ENCODE measurements around the gene MEX3D.
"Not testable (repeated sequence)": the region's sequence is repeated elsewhere in the genome, so short reads cannot be mapped to it uniquely, and the experiment has no call there.

MEX3D gene

DNA sequence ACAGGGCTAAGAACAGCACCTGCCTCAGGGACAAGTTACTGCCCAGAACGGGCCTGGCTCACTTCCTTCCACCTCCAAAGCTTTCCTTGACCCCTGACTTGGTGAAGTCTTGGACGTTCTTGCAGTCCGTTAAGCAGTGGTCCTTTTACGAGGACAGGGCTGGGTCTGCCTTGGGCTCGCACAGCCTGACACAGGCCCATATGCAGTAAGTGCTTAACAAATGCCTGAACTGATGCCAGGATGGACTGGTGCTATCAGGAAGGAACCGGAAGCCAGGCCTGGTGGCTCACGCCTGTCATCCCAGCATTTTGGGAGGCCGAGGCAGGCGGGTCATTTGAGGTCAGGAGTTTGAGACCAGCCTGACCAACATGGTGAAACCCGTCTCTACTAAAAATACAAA is 46.1 kb downstream of the MEX3D start:
- no peaks in the 10 kb centered on the region for H3K9me3 ChIP-seq (ENCODE audit: insufficient read depth, low read depth, low read length)
- no peaks in the 10 kb centered on the region for H3K4me1 ChIP-seq (ENCODE audit: insufficient read depth, low read length)
- 83% methylated on average over 9 of the region's 10 CpGs for WGBS
- no peak overlapping the region for H3K27ac ChIP-seq (ENCODE audit: low read depth, low read length)
- peaks cover 43% of the 10 kb centered on the region for H3K27me3 ChIP-seq (ENCODE audit: insufficient read depth, low read length)
- no peak overlapping the region for H3K4me3 ChIP-seq (ENCODE audit: low read length)
- H3K9ac ChIP-seq (ENCODE audit: low read depth, low read length) = no peak overlapping the region
- no peaks in the 10 kb centered on the region for H3K36me3 ChIP-seq (ENCODE audit: insufficient read depth, low read length)

DNA sequence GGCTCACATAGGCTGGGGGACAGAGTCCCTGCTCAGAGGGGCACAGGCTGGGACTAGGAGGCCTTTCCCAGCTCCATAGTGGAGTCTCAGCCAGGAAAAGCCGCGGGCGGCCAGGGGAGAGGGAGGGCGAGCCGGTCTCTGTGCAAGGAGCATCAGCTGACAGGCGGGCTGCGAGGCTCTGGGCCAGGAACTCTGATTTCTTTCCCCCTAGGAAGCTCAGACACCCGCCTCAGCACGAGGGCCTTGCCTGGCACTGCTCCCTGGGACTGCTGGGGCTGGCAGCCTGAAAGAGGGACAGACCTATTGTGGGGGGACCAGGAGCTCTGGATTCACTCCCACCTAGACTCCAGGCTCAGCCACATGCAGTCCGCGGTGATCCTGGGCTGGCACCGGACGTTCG is 46.5 kb downstream of the MEX3D start:
- Histone ChIP-seq H3K36me3 (ENCODE audit: insufficient read depth, low read length) (no peaks in the 10 kb centered on the region), H3K4me3 (ENCODE audit: low read length) (no peak overlapping the region), H3K4me1 (ENCODE audit: insufficient read depth, low read length) (no peaks in the 10 kb centered on the region), H3K9me3 (ENCODE audit: insufficient read depth, low read depth, low read length) (no peaks in the 10 kb centered on the region), H3K27ac (ENCODE audit: low read depth, low read length) (no peak overlapping the region), H3K9ac (ENCODE audit: low read depth, low read length) (no peak overlapping the region), H3K27me3 (ENCODE audit: insufficient read depth, low read length) (peaks cover 43% of the 10 kb centered on the region)
- 79% methylated on average over 14 of the region's 14 CpGs for WGBS

DNA sequence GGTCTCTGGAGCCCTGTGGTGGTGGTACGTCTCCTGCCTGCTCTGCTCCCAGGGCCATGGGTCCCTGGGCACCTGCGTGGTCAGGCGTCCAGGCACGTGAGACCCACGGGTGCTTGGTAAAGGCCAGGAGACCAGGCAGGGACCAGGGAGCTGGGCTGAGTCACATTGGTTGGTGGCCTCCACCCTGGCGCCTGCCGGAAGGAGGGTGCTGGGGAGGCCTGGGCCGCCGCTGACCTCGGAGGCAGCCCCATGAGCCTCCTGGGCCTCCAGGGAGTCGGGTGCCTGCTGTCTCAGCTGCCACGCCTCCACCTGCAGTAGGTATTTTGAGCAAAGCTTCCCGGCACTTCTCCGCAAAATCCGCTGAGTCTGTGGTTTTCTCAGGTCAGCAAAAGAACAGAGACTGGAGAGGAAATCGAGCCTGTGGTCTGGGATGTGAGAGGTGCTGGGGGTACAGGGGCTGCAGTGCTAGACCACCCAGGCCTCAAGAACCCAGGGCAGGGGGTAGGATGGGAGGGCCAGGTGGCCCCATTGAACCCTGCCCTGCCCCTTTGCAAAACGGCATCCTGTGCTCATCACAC is 47.8 kb downstream of the MEX3D start:
- Histone ChIP-seq H3K4me1 (ENCODE audit: insufficient read depth, low read length) (no peaks in the 10 kb centered on the region), H3K4me3 (ENCODE audit: low read length) (no peak overlapping the region), H3K9me3 (ENCODE audit: insufficient read depth, low read depth, low read length) (no peaks in the 10 kb centered on the region), H3K36me3 (ENCODE audit: insufficient read depth, low read length) (no peaks in the 10 kb centered on the region), H3K27ac (ENCODE audit: low read depth, low read length) (no peak overlapping the region), H3K9ac (ENCODE audit: low read depth, low read length) (no peak overlapping the region), H3K27me3 (ENCODE audit: insufficient read depth, low read length) (peaks cover 38% of the 10 kb centered on the region)
- WGBS = 84% methylated on average over 17 of the region's 17 CpGs

DNA sequence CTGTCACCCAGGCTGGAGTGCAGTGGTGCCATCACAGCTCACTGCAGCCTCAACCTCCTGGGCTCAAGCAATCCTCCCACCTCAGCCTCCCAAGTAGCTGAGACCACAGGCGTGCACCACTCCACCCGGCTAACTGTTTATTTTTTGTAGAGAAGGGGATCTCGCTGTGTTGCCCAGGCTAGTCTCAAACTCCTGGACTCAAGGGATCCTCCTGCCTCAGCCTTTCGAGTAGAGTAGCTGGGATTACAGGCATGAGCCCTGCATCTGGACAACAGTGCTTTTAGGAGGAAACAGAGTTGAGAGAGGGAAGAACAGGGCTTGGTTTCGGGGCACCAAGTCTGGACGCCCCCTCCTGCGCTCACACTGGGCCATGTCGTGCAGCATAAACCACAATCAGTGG is 48.3 kb downstream of the MEX3D start:
- peaks cover 38% of the 10 kb centered on the region for H3K27me3 ChIP-seq (ENCODE audit: insufficient read depth, low read length)
- WGBS = 90% methylated on average over 8 of the region's 8 CpGs
- H3K4me3 ChIP-seq (ENCODE audit: low read length); H3K36me3 ChIP-seq (ENCODE audit: insufficient read depth, low read length); H3K27ac ChIP-seq (ENCODE audit: low read depth, low read length); H3K9me3 ChIP-seq (ENCODE audit: insufficient read depth, low read depth, low read length); H3K9ac ChIP-seq (ENCODE audit: low read depth, low read length); H3K4me1 ChIP-seq (ENCODE audit: insufficient read depth, low read length): not testable (repeated sequence)

DNA sequence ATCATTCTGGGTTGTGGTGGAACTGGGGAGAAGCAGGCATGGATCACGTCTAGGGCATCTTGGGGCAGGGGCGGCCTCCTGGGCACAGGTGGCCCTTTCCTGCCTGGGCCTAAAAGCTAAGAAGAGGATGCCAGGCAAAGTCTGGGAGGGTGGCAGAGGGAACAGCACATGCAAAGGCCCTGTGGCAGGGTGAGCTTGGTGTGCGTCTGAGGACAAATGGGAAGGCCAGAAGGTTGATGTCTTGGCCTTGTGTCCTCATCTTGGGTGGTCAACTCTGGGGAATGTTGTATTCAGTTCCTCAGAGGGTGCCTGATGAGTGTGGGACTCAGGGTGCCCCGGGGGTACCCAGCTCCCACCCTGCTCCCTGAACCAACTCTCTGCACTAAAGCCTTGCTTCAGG is 49.7 kb downstream of the MEX3D start:
- Histone ChIP-seq H3K4me3 (ENCODE audit: low read length) (no peak overlapping the region), H3K9ac (ENCODE audit: low read depth, low read length) (no peak overlapping the region), H3K27me3 (ENCODE audit: insufficient read depth, low read length) (peaks cover 36% of the 10 kb centered on the region), H3K4me1 (ENCODE audit: insufficient read depth, low read length) (no peaks in the 10 kb centered on the region), H3K9me3 (ENCODE audit: insufficient read depth, low read depth, low read length) (no peaks in the 10 kb centered on the region), H3K27ac (ENCODE audit: low read depth, low read length) (no peak overlapping the region), H3K36me3 (ENCODE audit: insufficient read depth, low read length) (no peaks in the 10 kb centered on the region)
- WGBS = 86% methylated on average over 4 of the region's 4 CpGs

DNA sequence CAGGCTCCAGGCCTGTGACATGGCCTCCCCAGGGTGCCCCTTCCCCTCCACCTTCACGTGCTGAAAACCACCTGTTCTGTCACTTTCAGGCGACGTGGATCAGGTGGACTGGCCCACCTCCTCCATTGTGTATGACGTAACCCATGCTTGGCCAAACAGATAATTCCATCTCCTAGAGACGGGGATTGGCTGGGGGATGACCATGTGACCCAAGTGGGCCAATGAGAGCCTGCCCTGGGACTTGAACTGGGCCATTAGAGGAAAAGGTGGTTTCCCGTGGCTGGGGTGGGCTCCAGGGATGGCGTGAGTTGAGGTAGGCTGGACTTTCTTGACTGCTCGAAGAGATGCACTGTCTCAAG is 51.8 kb downstream of the MEX3D start:
- H3K36me3 ChIP-seq (ENCODE audit: insufficient read depth, low read length) = no peaks in the 10 kb centered on the region
- no peaks in the 10 kb centered on the region for H3K9me3 ChIP-seq (ENCODE audit: insufficient read depth, low read depth, low read length)
- no peak overlapping the region for H3K27ac ChIP-seq (ENCODE audit: low read depth, low read length)
- H3K4me3 ChIP-seq (ENCODE audit: low read length) = no peak overlapping the region
- no peaks in the 10 kb centered on the region for H3K4me1 ChIP-seq (ENCODE audit: insufficient read depth, low read length)
- H3K27me3 ChIP-seq (ENCODE audit: insufficient read depth, low read length) = peaks cover 37% of the 10 kb centered on the region
- 83% methylated on average over 8 of the region's 8 CpGs for WGBS
- no peak overlapping the region for H3K9ac ChIP-seq (ENCODE audit: low read depth, low read length)

DNA sequence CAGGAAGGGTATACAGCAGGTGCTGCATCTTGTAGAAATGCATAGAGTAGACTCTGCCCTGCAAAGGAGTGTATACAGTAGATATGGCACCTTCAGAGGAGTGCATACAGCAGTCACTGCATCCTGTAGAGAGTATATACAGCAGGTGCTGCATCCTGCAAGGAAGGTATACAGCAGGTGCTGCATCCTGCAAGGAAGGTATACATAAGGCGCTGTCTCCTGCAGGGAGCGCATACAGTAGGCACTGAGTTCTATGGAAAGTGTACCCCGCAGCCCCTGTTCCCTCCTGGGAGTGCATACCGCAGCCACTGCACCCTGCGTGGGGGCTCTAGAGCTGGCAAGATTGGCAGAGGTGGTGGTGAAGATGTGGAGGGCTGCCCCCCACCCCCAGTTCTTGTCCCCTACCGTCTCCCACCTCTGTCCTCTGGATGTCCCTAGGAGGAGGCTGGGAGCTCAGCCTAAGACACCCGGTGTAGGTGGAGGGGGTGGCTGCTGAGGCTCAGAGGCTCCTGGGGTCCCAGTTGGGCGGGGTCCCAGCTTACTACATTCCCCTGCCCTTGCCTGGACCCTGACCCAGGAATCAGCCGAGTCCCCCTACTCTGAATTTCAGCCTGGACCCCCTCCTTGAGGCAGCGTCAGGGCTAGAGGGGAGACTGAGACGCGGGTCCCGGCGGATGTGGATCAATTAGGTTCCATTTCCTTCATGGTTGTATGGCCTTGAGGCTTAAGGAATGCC is 53.0 kb downstream of the MEX3D start:
- H3K36me3 ChIP-seq (ENCODE audit: insufficient read depth, low read length) = no peaks in the 10 kb centered on the region
- H3K27me3 ChIP-seq (ENCODE audit: insufficient read depth, low read length) = peaks cover 44% of the 10 kb centered on the region
- H3K9me3 ChIP-seq (ENCODE audit: insufficient read depth, low read depth, low read length) = no peaks in the 10 kb centered on the region
- no peak overlapping the region for H3K27ac ChIP-seq (ENCODE audit: low read depth, low read length)
- no peaks in the 10 kb centered on the region for H3K4me1 ChIP-seq (ENCODE audit: insufficient read depth, low read length)
- H3K9ac ChIP-seq (ENCODE audit: low read depth, low read length) = no peak overlapping the region
- no peak overlapping the region for H3K4me3 ChIP-seq (ENCODE audit: low read length)
- WGBS = 80% methylated on average over 12 of the region's 14 CpGs

DNA sequence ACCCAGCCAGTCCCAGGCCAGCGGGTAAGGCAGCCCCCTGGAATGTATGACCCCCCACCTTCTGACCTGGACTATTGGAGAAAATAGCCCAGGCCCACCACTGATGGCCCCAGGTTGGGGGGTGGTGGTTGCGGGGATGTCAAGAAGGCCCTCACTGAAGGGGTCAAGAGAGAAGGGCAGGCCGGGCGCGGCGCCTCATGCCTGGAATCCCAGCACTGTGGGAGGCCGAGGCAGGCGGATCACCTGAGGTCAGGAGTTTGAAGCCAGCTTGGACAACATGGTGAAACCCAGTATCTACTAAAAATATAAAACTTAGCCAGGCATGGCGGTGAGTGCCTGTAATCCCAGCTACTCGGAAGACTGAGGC is 53.8 kb downstream of the MEX3D start:
- Histone ChIP-seq H3K27me3 (ENCODE audit: insufficient read depth, low read length) (peaks cover 50% of the 10 kb centered on the region), H3K9ac (ENCODE audit: low read depth, low read length) (no peak overlapping the region), H3K4me3 (ENCODE audit: low read length) (no peak overlapping the region), H3K4me1 (ENCODE audit: insufficient read depth, low read length) (no peaks in the 10 kb centered on the region), H3K9me3 (ENCODE audit: insufficient read depth, low read depth, low read length) (no peaks in the 10 kb centered on the region), H3K27ac (ENCODE audit: low read depth, low read length) (no peak overlapping the region), H3K36me3 (ENCODE audit: insufficient read depth, low read length) (no peaks in the 10 kb centered on the region)
- WGBS = 72% methylated on average over 10 of the region's 10 CpGs

DNA sequence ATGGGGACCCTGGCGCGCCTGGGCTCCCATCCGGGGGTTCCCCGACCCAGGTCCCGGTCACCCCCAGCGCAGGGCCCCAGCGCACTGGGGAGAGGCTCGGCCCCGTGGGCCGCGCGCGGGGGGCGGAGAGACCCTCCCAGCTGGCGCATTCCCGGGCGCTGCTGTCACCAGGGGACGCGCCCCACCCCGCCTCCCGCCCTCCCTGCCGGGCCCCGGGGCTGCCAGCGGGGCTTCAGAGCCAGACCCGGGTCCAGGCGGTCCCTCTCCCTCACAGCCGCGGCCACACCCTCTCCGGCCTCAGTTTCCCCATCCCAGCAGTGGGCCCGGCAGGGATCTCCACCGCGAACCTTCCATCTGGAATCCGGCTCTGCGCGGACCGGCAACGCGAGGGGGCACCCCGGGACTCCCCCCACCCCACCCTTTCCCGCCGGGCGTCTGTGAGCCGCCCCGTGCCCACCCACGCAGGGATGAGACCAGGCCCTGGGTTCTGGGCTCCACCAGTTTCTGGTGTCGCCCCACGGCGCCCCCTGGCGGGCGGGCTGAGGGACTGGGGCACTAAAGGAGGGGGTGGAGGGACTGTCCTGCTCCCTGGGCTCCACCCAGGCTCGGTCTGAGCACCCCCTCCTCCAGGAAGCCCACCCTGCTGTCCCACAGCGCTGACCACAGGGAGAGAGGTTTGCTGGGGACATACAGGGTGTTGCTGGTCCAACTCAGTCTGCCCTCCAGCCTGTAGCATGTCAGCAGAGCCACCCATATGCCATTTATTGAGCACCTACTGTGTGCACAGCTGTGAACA is 54.4 kb downstream of the MEX3D start:
- WGBS = 20% methylated on average over 51 of the region's 52 CpGs

DNA sequence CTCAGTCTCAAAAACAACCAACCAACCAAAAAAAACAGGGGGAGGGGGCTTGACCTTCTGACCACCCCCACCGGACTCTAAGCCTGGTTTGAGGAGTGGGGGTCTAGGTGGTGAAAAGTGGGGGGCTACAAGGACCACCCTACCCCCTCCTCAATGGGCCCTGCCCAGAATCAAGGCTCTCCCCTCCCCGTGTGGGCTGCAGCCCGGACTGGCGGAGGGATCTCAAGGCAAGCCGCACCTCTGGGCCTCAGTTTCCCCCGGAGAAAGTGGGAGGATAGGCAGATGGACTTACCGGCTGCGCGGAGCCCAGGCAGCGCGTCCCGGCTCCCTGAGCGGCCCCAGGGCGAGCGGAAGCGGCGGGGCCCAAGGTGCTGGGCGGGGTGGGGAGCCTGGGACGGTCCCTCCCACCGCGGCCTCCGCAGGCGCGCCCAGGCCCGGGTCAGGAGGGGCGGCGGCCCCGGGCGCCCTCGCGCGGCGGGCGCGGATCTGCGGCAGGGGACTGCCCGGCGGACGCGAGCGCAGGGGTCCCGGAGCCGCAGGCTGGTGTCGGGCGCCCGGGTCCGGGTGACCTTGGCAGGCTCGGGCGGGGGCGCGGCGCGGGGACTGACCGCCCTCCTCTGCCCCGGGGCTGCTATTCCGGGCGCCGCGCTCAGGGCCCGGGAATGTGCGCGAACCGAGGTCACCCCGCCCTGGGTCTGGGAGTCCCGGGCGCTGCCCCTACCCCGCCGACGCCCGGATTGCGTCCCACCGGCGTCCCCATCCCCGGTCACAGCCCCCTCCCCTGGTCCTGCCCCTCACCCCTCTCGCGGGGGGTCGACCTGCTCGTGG is 55.2 kb downstream of the MEX3D start, which contains the start of gene ADAMTSL5:
Gene ADAMTSL5, minus strand, starts transcription at position 349 of the 828 bp plus-strand sequence. CDS start 2,076 bp downstream, outside the sequence.
- H3K9ac ChIP-seq (ENCODE audit: low read depth, low read length) = no peak within 1 kb of the TSS
- no peaks in the 10 kb centered on the region for H3K4me1 ChIP-seq (ENCODE audit: insufficient read depth, low read length)
- H3K27me3 ChIP-seq (ENCODE audit: insufficient read depth, low read length) = peaks cover 50% of the 10 kb centered on the region
- H3K27ac ChIP-seq (ENCODE audit: low read depth, low read length) = no peak within 1 kb of the TSS
- 4% methylated on average over 77 of the region's 78 CpGs for WGBS
- no peaks in the 10 kb centered on the region for H3K9me3 ChIP-seq (ENCODE audit: insufficient read depth, low read depth, low read length)
- H3K4me3 ChIP-seq (ENCODE audit: low read length) = peak within 1 kb of the TSS; percentile 39
- no peaks in the 10 kb centered on the region for H3K36me3 ChIP-seq (ENCODE audit: insufficient read depth, low read length)

More for the DNA sequence above, 54.4 kb downstream of the MEX3D start:
- no peak overlapping the region for H3K27ac ChIP-seq (ENCODE audit: low read depth, low read length)
- H3K4me3 ChIP-seq (ENCODE audit: low read length) = peak overlapping the region; percentile 39
- no peak overlapping the region for H3K9ac ChIP-seq (ENCODE audit: low read depth, low read length)
- peaks cover 50% of the 10 kb centered on the region for H3K27me3 ChIP-seq (ENCODE audit: insufficient read depth, low read length)
- no peaks in the 10 kb centered on the region for H3K4me1 ChIP-seq (ENCODE audit: insufficient read depth, low read length)
- H3K9me3 ChIP-seq (ENCODE audit: insufficient read depth, low read depth, low read length) = no peaks in the 10 kb centered on the region
- H3K36me3 ChIP-seq (ENCODE audit: insufficient read depth, low read length) = no peaks in the 10 kb centered on the region
